Hepatocyte (in vitro differentiated cells): ENCODE data around the gene ABHD1. TPM values are rescaled to one million over a fixed set of nuclear protein-coding genes. Genes with fewer than 3 reads are reported as not detected.

ENCODE experiments used
- DNase-seq: peaks from one replicate; pipeline ENCODE4 v3.0.0-alpha.2; 2016; ENCODE audit warnings: low spot score
- H2AFZ ChIP-seq: fragments of 200-600 bp; sonication (generic); 2 replicates; pipeline ENCODE4 v1.6.0; 2016; ENCODE audit warnings: antibody characterized with exemption, mild to moderate bottlenecking
- H3K27ac ChIP-seq: fragments of 200-600 bp; sonication (generic); 2 replicates; pipeline ENCODE4 v1.5.1; 2016; ENCODE audit warnings: mild to moderate bottlenecking
- H3K27me3 ChIP-seq: fragments of 200-600 bp; sonication (generic); 2 replicates; pipeline ENCODE4 v1.6.1; 2016
- H3K36me3 ChIP-seq: fragments of 200-600 bp; sonication (generic); replicated peaks from 2 replicates; pipeline ENCODE4 v1.5.1; 2016; ENCODE audit warnings: low read depth; ENCODE audit not compliant: insufficient read depth
- H3K4me1 ChIP-seq: fragments of 200-600 bp; sonication (generic); 2 replicates; pipeline ENCODE4 v1.5.1; 2016; ENCODE audit warnings: mild to moderate bottlenecking, moderate library complexity; ENCODE audit not compliant: insufficient read depth
- H3K4me2 ChIP-seq: fragments of 200-600 bp; sonication (generic); 2 replicates; pipeline ENCODE4 v1.6.0; 2016
- H3K4me3 ChIP-seq: fragments of 200-600 bp; sonication (generic); 2 replicates; pipeline ENCODE4 v1.5.1; 2016; ENCODE audit warnings: mild to moderate bottlenecking
- H3K79me2 ChIP-seq: fragments of 200-600 bp; sonication (generic); 2 replicates; pipeline ENCODE4 v1.6.0; 2017; ENCODE audit warnings: mild to moderate bottlenecking
- H3K9me2 ChIP-seq: fragments of 200-600 bp; sonication (generic); replicated peaks from 2 replicates; pipeline ENCODE4 v1.6.0; 2017; ENCODE audit warnings: mild to moderate bottlenecking; ENCODE audit not compliant: insufficient read depth
- H3K9me3 ChIP-seq: fragments of 200-600 bp; sonication (generic); 2 replicates; pipeline ENCODE4 v1.5.1; 2016; ENCODE audit warnings: low read depth, mild to moderate bottlenecking
- H4K20me1 ChIP-seq: fragments of 200-600 bp; sonication (generic); 2 replicates; pipeline ENCODE4 v1.6.0; 2016; ENCODE audit warnings: mild to moderate bottlenecking; ENCODE audit not compliant: insufficient read depth, poor library complexity, severe bottlenecking
- CTCF ChIP-seq: fragments of 200-600 bp; sonication (generic); IDR thresholded peaks from 2 replicates; pipeline ENCODE4 v1.5.1; 2016; ENCODE audit warnings: antibody characterized with exemption, mild to moderate bottlenecking; ENCODE audit not compliant: poor library complexity
- EZH2 ChIP-seq: fragments of 200-600 bp; sonication (generic); IDR thresholded peaks from 2 replicates; pipeline ENCODE4 v1.6.1; 2016; ENCODE audit warnings: antibody characterized with exemption, mild to moderate bottlenecking, borderline replicate concordance
- EZH2phosphoT487 ChIP-seq: fragments of 200-600 bp; sonication (generic); IDR thresholded peaks from one replicate; pipeline ENCODE4 v1.6.1; 2018; ENCODE audit warnings: antibody characterized with exemption, mild to moderate bottlenecking, low read depth, moderate library complexity; ENCODE audit not compliant: unreplicated experiment, severe bottlenecking
- WGBS: methylation state at CpG from one replicate; pipeline ENCODE4 v1.1.6; 2016; ENCODE audit warnings: low lambda C conversion rate; ENCODE audit errors: missing lambda C conversion rate; 5-methylcytosine and 5-hydroxymethylcytosine counted together
- polyA plus RNA-seq: library from polyadenylated mRNA; unstranded; fragments of >200 nt; fragmentation: Nextera tagmentation; extraction: Ambion mirVana; gene quantifications from 2 replicates; pipeline ENCODE4 v1.2.1, GENCODE V29; 2016
- total RNA-seq: library from RNA; depleted of rRNA; stranded (reverse); fragments of >200 nt; gene quantifications from 2 replicates; pipeline ENCODE4 v1.2.3, GENCODE V29; 2014

ABHD1 gene
- total and polyA plus RNA-seq, 2 experiments from 2014 or later = 0.03 to 0.58 TPM

GRCh38 chr2:27089111-27089954 is 34.3 kb upstream of the ABHD1 start:
- H4K20me1 ChIP-seq = no peaks in the 10 kb centered on the region
- no peaks in the 10 kb centered on the region for H3K27me3 ChIP-seq
- H3K27ac ChIP-seq = no peak overlapping the region
- H3K79me2 ChIP-seq = no peaks in the 10 kb centered on the region
- no peak for DNase-seq
- 92% methylated on average over 14 of the region's 14 CpGs for WGBS
- peak overlapping the region; percentile 38 for H3K4me2 ChIP-seq
- no peaks in the 10 kb centered on the region for H3K9me3 ChIP-seq
- TF ChIP-seq EZH2 (no peak), CTCF (no peak), EZH2phosphoT487 (no peak)
- H3K36me3 ChIP-seq = no peaks in the 10 kb centered on the region
- peaks cover 27% of the 10 kb centered on the region for H3K4me1 ChIP-seq
- no peak overlapping the region for H2AFZ ChIP-seq
- no peaks in the 10 kb centered on the region for H3K9me2 ChIP-seq
- H3K4me3 ChIP-seq = no peak overlapping the region

- no peaks in the 10 kb centered on the region for H3K9me3 ChIP-seq
- no peaks in the 10 kb centered on the region for H3K36me3 ChIP-seq
- no peak overlapping the region for H3K4me3 ChIP-seq
- no peak for TF ChIP-seq CTCF
- no peak for TF ChIP-seq EZH2phosphoT487
- no peak for TF ChIP-seq EZH2
- 80% methylated on average over 25 of the region's 25 CpGs for WGBS
- H2AFZ ChIP-seq = no peak overlapping the region
- H4K20me1 ChIP-seq = no peaks in the 10 kb centered on the region
- no peak for DNase-seq
- no peaks in the 10 kb centered on the region for H3K27me3 ChIP-seq
- H3K27ac ChIP-seq = no peak overlapping the region
- peaks cover 24% of the 10 kb centered on the region for H3K4me1 ChIP-seq
- peak overlapping the region; percentile 45 for H3K4me2 ChIP-seq
- H3K79me2 ChIP-seq = no peaks in the 10 kb centered on the region
- H3K9me2 ChIP-seq = no peaks in the 10 kb centered on the region
These were observed 31.6 kb upstream of the ABHD1 start for GRCh38 chr2:27091746-27092695.

GRCh38 chr2:27092696-27093429 is 30.8 kb upstream of the ABHD1 start:
- Histone ChIP-seq H3K4me2 (peak overlapping the region; percentile 45), H3K4me1 (peaks cover 24% of the 10 kb centered on the region), H3K36me3 (no peaks in the 10 kb centered on the region), H3K9me2 (no peaks in the 10 kb centered on the region), H3K9me3 (no peaks in the 10 kb centered on the region), H3K79me2 (no peaks in the 10 kb centered on the region), H2AFZ (no peak overlapping the region), H3K27me3 (no peaks in the 10 kb centered on the region), H3K27ac (peak overlapping the region; percentile 57), H3K4me3 (no peak overlapping the region), H4K20me1 (no peaks in the 10 kb centered on the region)
- DNase-seq = peak; percentile 62
- no peak for TF ChIP-seq EZH2
- TF ChIP-seq CTCF = no peak
- no peak for TF ChIP-seq EZH2phosphoT487
- 57% methylated on average over 10 of the region's 10 CpGs for WGBS
